DND-41 (cell line): Measurements from ENCODE around the gene NLGN1.

Experiments
- EZH2 ChIP-seq: IDR thresholded peaks from 3 replicates; pipeline ENCODE4 v1.6.1; 2012; ENCODE audit warnings: borderline replicate concordance, low read depth, mild to moderate bottlenecking, moderate library complexity, low read length, inconsistent platforms; ENCODE audit not compliant: severe bottlenecking
- TF ChIP-seq, protein P1 (sequence below): IDR thresholded peaks from 2 replicates; pipeline ENCODE4 v1.5.1; 2012; ENCODE audit warnings: borderline replicate concordance, low read length, moderate library complexity, mild to moderate bottlenecking; ENCODE audit not compliant: poor library complexity, severe bottlenecking; ENCODE audit errors: extremely low read depth

DNA sequence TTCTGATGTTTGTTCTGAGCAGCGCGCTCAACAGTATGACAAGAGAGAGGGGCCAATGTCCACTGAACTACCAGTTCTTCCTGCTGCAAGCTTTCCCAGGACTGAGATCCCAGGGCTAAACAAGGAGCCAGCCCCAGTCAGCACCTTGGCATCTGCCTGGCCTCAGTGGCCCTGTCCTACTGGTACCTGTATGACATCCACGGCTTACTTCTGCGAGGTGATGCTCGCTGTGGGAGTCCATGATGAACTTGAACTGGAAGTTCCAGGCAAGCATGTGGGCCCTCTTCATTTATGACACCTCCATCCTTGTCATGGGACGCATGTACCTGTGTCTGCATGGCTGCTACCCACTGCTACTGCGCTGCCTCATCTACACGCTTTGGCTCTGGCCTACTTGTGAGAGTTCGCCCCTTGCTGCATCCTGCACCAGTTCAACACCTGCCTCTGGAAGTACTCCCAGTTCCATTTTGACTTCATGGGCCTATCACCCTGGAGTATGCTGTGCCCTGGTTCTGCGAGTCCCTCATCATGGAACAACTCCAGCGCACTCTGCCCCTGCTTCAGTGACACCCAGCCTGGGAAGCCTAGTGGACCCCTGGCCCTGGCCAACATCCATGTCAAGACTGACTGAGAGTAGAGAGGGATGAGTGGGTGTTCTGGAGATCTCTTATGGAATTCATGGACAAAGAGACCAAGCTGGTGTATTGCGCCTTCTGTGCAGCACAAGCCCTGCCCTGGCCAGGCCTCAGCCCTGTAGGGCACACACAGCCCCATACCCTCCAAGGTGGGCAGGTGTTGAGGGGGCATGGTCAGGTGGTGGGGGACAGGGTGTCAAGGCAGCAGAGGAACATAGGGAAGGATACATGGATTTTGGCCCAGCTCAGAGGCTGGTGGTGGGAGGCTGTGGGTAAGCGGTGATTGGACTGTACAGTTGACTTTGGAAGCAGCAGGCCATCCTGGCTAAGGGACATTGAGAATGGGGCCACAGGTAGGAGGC lies 246.8 kb downstream of the NLGN1 start:
- no peak for TF ChIP-seq EZH2
- TF ChIP-seq, protein P1, sequence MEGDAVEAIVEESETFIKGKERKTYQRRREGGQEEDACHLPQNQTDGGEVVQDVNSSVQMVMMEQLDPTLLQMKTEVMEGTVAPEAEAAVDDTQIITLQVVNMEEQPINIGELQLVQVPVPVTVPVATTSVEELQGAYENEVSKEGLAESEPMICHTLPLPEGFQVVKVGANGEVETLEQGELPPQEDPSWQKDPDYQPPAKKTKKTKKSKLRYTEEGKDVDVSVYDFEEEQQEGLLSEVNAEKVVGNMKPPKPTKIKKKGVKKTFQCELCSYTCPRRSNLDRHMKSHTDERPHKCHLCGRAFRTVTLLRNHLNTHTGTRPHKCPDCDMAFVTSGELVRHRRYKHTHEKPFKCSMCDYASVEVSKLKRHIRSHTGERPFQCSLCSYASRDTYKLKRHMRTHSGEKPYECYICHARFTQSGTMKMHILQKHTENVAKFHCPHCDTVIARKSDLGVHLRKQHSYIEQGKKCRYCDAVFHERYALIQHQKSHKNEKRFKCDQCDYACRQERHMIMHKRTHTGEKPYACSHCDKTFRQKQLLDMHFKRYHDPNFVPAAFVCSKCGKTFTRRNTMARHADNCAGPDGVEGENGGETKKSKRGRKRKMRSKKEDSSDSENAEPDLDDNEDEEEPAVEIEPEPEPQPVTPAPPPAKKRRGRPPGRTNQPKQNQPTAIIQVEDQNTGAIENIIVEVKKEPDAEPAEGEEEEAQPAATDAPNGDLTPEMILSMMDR: no peak
